Heart left ventricle (tissue), 13 donors: ENCODE results near the gene CCDC27.

Experiments
- POLR2A ChIP-seq, 2 donors: fragments of 450-650 bp; IDR thresholded peaks; one replicate each; pipeline ENCODE4 v1.6.1; 2017; ENCODE audit warnings: antibody characterized with exemption in 2 of 2, mild to moderate bottlenecking in 2 of 2, moderate library complexity in 2 of 2
- TF ChIP-seq, protein P1 (sequence below), 12 donors: fragments of 200-600 bp; sonication (generic) in 4 of 12; IDR thresholded peaks; one replicate each; pipeline versions ENCODE4 v1.5.0 to v1.8.0; 2018 to 2022; ENCODE audit warnings: antibody characterized with exemption in 12 of 12, mild to moderate bottlenecking in 5 of 12
- donor health status: ischemic (EF 13 %, LVEDD 7.1; RV severe dilation, severe dysfunction).
- donor health status: DM: no; HTN: yes; CAD: no.
- donor health status: DM: no; HTN: no; CAD: no.
- donor health status: ischemic (EF 25% LVEDD 6.9; RV normal size, moderate dysfunction).
- donor health status: ischemic (EF 25% LVEDD 5.7; RV mildly dilated, moderate dysfunction).
- donor health status: ischemic (EF 35%, LVEDD 5.7; RV mildly dilated, moderate dysfunction).
- donor health status: nonischemic (EF 11% LVEDD 7.7; RV severe dilation, severe dysfunction).
- donor health status: DM: yes; HTN: yes; CAD: no.
- donor health status: PGD.
- donor health status: ischemic (EF 29% LVEDD 5.4; RV normal size, mild dysfunction).
- donor health status: nonischemic (EF 23%, LVEDD 6.1; RV moderate dilation, normal function).

DNA sequence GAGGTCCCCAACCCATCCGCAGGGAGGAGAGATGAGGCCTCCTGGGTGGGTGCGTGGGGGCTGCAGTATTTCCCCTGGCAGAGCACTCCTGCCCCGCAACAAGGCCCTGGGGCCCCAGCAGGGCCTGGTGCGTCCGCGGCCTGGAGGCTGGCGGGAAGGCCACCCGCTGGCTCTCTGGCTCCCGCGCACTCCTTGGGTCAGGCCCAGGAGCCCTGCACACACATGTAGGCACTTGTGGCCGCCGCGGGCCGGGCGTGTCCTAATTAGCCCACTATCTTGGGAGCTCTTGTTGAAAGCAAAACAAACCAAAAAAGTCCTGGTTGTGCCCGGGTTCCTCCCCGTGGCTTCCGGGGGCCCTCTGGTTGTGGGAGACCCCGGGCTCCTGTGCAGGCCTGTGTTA is 49.7 kb upstream of the CCDC27 start:
- TF ChIP-seq, protein P1, sequence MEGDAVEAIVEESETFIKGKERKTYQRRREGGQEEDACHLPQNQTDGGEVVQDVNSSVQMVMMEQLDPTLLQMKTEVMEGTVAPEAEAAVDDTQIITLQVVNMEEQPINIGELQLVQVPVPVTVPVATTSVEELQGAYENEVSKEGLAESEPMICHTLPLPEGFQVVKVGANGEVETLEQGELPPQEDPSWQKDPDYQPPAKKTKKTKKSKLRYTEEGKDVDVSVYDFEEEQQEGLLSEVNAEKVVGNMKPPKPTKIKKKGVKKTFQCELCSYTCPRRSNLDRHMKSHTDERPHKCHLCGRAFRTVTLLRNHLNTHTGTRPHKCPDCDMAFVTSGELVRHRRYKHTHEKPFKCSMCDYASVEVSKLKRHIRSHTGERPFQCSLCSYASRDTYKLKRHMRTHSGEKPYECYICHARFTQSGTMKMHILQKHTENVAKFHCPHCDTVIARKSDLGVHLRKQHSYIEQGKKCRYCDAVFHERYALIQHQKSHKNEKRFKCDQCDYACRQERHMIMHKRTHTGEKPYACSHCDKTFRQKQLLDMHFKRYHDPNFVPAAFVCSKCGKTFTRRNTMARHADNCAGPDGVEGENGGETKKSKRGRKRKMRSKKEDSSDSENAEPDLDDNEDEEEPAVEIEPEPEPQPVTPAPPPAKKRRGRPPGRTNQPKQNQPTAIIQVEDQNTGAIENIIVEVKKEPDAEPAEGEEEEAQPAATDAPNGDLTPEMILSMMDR (IDR thresholded peaks at IDR 0.05) = no peak
- no peak for TF ChIP-seq POLR2A (IDR thresholded peaks at IDR 0.05)
